Measurements from ENCODE around the gene LRMDA. TPM values are rescaled to one million over a fixed set of nuclear protein-coding genes. Genes with fewer than 3 reads are reported as not detected.

LRMDA gene
- total and polyA plus RNA-seq, 2 of the 13 experiments (the other 11 are each of a cell fraction or from before 2014, with no cell fraction given): 13.4 to 22.0 TPM

- TF ChIP-seq CEBPG (CRISPR knock-in tag; IDR thresholded peaks at IDR 0.05) (peak; percentile 66), ZNF441 (CRISPR knock-in tag; IDR thresholded peaks at IDR 0.05; ENCODE audit: borderline replicate concordance) (peak; percentile 57; the same call in 1 of the 2 replicates), MED1 (CRISPR knock-in tag; IDR thresholded peaks at IDR 0.05) (0 out of 2 replicates have a peak, but pooled peaks have one; percentile 12), ZC3H13 (CRISPR knock-in tag; IDR thresholded peaks at IDR 0.05) (no peak), ZNF18 (CRISPR knock-in tag; IDR thresholded peaks at IDR 0.05; ENCODE audit: insufficient replicate concordance) (no peak), POLR2A (IDR thresholded peaks at IDR 0.05; ENCODE audit: insufficient read depth in 1 of 2, low read depth in 2 of 2, low read length in 2 of 2) (peak in 1 of 2 experiments; percentile 5; a peak in 1 of 4 replicates), TOE1 (CRISPR knock-in tag; IDR thresholded peaks at IDR 0.05) (no peak), POLR2G (IDR thresholded peaks at IDR 0.05; ENCODE audit: low read depth, low read length) (peak; percentile 58; the same call in 1 of the 2 replicates), SOX5 (CRISPR knock-in tag; IDR thresholded peaks at IDR 0.05; ENCODE audit: borderline replicate concordance) (peak; percentile 8; the same call in 1 of the 2 replicates), HNF4A (CRISPR knock-in tag; IDR thresholded peaks at IDR 0.05) (0 out of 2 replicates have a peak, but pooled peaks have one; percentile 10), TBX2 (CRISPR knock-in tag; IDR thresholded peaks at IDR 0.05; ENCODE audit: borderline replicate concordance) (0 out of 2 replicates have a peak, but pooled peaks have one; percentile 9), RARA (CRISPR knock-in tag; IDR thresholded peaks at IDR 0.05) (peak; percentile 5; the same call in 1 of the 2 replicates), POLR2AphosphoS5 (IDR thresholded peaks at IDR 0.05; ENCODE audit: low read depth, low read length) (peak; percentile 45; the same call in 1 of the 2 replicates), TFE3 (CRISPR knock-in tag; IDR thresholded peaks at IDR 0.05) (0 out of 2 replicates have a peak, but pooled peaks have one; percentile 17), CTCF (CRISPR knock-in tag; IDR thresholded peaks at IDR 0.05) (peak; percentile 26; the same call in 1 of the 2 replicates), SOX6 (IDR thresholded peaks at IDR 0.05) (no peak), SOX6 (CRISPR knock-in tag; IDR thresholded peaks at IDR 0.05) (peak; percentile 33; the same call in 1 of the 2 replicates), NBN (conservative IDR thresholded peaks at IDR 0.05) (no peak)
Observed at GRCh38 chr10:76026905-76027304, 595.5 kb downstream of the LRMDA start (continued).

All from HepG2 (cell line).